Tibial nerve (tissue), 4 donors: ENCODE measurements around the gene TNN. TPM values are rescaled to one million over a fixed set of nuclear protein-coding genes. Genes with fewer than 3 reads are reported as not detected.
A peak's percentile ranks its signal among the peaks of the same experiment; 100 is the strongest.

Experiments used
- DNase-seq, 2 donors: peaks; one replicate each; pipeline ENCODE4 v3.0.0-alpha.2; 2019; ENCODE audit warnings: low spot score in 2 of 2
- H3K27ac ChIP-seq, 4 donors: fragments of 200-600 bp; sonication (generic) in 3 of 4; one replicate each; pipeline ENCODE4 v1.5.1; 2017 to 2019; ENCODE audit warnings: mild to moderate bottlenecking in 1 of 4
- H3K27me3 ChIP-seq, 2 donors: fragments of 200-600 bp; sonication (generic) in 1 of 2; one replicate each; pipeline versions ENCODE4 v1.5.1 to v1.6.0; 2017 to 2019
- H3K36me3 ChIP-seq, 3 donors: fragments of 200-600 bp; sonication (generic); one replicate each; pipeline ENCODE4 v1.5.1; 2018 to 2019
- H3K4me1 ChIP-seq, 4 donors: fragments of 200-600 bp; sonication (generic) in 3 of 4; one replicate each; pipeline ENCODE4 v1.5.1; 2017 to 2019
- H3K4me3 ChIP-seq, 4 donors: fragments of 200-600 bp; sonication (generic) in 3 of 4; one replicate each; pipeline ENCODE4 v1.5.1; 2017 to 2019; ENCODE audit warnings: mild to moderate bottlenecking in 1 of 4, moderate library complexity in 1 of 4
- H3K9me3 ChIP-seq, 4 donors: fragments of 200-600 bp; sonication (generic) in 3 of 4; one replicate each; pipeline ENCODE4 v1.5.1; 2017 to 2019
- CTCF ChIP-seq, 5 experiments: fragments of 200-600 bp in 3 of 5; fragments of 450-650 bp in 2 of 5; sonication (generic) in 3 of 5; IDR thresholded peaks; one replicate each; pipeline ENCODE4 v1.5.1; 2016 to 2019; ENCODE audit warnings: antibody characterized with exemption in 5 of 5, mild to moderate bottlenecking in 3 of 5, moderate library complexity in 2 of 5
- EP300 ChIP-seq, 2 donors: sonication (generic); formaldehyde crosslinking; IDR thresholded peaks; one replicate each; pipeline ENCODE4 v1.6.1; 2017; ENCODE audit warnings: antibody characterized with exemption in 2 of 2, mild to moderate bottlenecking in 1 of 2
- POLR2A ChIP-seq, 2 donors: fragments of 450-650 bp; IDR thresholded peaks; one replicate each; pipeline ENCODE4 v1.6.1; 2017; ENCODE audit warnings: antibody characterized with exemption in 2 of 2, mild to moderate bottlenecking in 2 of 2, moderate library complexity in 2 of 2
- WGBS, 2 donors: methylation state at CpG; one replicate each; pipeline ENCODE4 v1.1.5; 2018; 5-methylcytosine and 5-hydroxymethylcytosine counted together
- total RNA-seq, 4 donors: library from RNA; depleted of rRNA; stranded (reverse); fragments of >200 nt; gene quantifications; one replicate each; pipeline ENCODE4 v1.1.0, GENCODE V29; 2016

TNN gene
- total RNA-seq, 4 donors from 2014 or later: 0.39 TPM; not detected in 3

- peaks cover 0 to 57% (median 20%) of the 10 kb centered on the region in 4 donors for H3K4me1 ChIP-seq
- WGBS, 2 donors: 62% methylated on average over 2 of the region's 2 CpGs
These were observed 119.0 kb downstream of the TNN start for GRCh38 chr1:175186433-175187160.

GRCh38 chr1:175188936-175189335 is 121.3 kb downstream of the TNN start:
- TF ChIP-seq CTCF (IDR thresholded peaks at IDR 0.05) (no peak), EP300 (IDR thresholded peaks at IDR 0.05) (no peak)
- no peak overlapping the region for H3K4me3 ChIP-seq
- WGBS, 2 donors: 45 to 49% methylated on average over 2 of the region's 2 CpGs
- H3K27ac ChIP-seq: peak overlapping the region in 3 of 4 donors; percentile 17 to 53 (median 51)
- H3K4me1 ChIP-seq: peaks cover 0 to 71% (median 23%) of the 10 kb centered on the region in 4 donors
- H3K9me3 ChIP-seq: no peaks in the 10 kb centered on the region
- no peaks in the 10 kb centered on the region for H3K36me3 ChIP-seq
- DNase-seq: no peak
- no peaks in the 10 kb centered on the region for H3K27me3 ChIP-seq

More at GRCh38 chr1:175186433-175187160, 119.0 kb downstream of the TNN start:
- Histone ChIP-seq H3K27ac (no peak overlapping the region), H3K36me3 (no peaks in the 10 kb centered on the region), H3K9me3 (no peaks in the 10 kb centered on the region), H3K27me3 (no peaks in the 10 kb centered on the region), H3K4me3 (no peak overlapping the region)
- DNase-seq: no peak
- no peak for TF ChIP-seq POLR2A (IDR thresholded peaks at IDR 0.05)
- TF ChIP-seq EP300 (IDR thresholded peaks at IDR 0.05): no peak
- no peak for TF ChIP-seq CTCF (IDR thresholded peaks at IDR 0.05)

GRCh38 chr1:175191659-175192058 is 124.0 kb downstream of the TNN start:
- Histone ChIP-seq H3K4me1 (peaks cover 0 to 61% (median 23%) of the 10 kb centered on the region in 4 donors), H3K27me3 (no peaks in the 10 kb centered on the region), H3K9me3 (no peaks in the 10 kb centered on the region), H3K36me3 (no peaks in the 10 kb centered on the region), H3K4me3 (peak overlapping the region; percentile 49 to 76 (median 64)), H3K27ac (peak overlapping the region; percentile 61 to 87 (median 84))
- DNase-seq: peak in 1 of 2 donors; percentile 23
- WGBS, 2 donors: 15 to 19% methylated on average over 7 of the region's 7 CpGs
- TF ChIP-seq POLR2A (IDR thresholded peaks at IDR 0.05) (no peak), EP300 (IDR thresholded peaks at IDR 0.05) (peak in 1 of 2 donors; percentile 1)

GRCh38 chr1:175192111-175192629 is 124.5 kb downstream of the TNN start:
- Histone ChIP-seq H3K36me3 (no peaks in the 10 kb centered on the region), H3K27me3 (no peaks in the 10 kb centered on the region), H3K27ac (peak overlapping the region; percentile 61 to 87 (median 84)), H3K4me1 (peaks cover 0 to 56% (median 24%) of the 10 kb centered on the region in 4 donors), H3K4me3 (peak overlapping the region; percentile 49 to 76 (median 64)), H3K9me3 (no peaks in the 10 kb centered on the region)
- TF ChIP-seq POLR2A (IDR thresholded peaks at IDR 0.05): no peak
- no peak for TF ChIP-seq CTCF (IDR thresholded peaks at IDR 0.05)
- TF ChIP-seq EP300 (IDR thresholded peaks at IDR 0.05): no peak
- WGBS, 2 donors: 3% methylated on average over 17 of the region's 17 CpGs
- DNase-seq: peak; percentile 37 to 66

- Histone ChIP-seq H3K9me3 (no peaks in the 10 kb centered on the region), H3K4me3 (peak within 1 kb of the TSS; percentile 49 to 76 (median 64)), H3K36me3 (no peaks in the 10 kb centered on the region), H3K27me3 (no peaks in the 10 kb centered on the region), H3K4me1 (peaks cover 0 to 51% (median 25%) of the 10 kb centered on the region in 4 donors), H3K27ac (peak within 1 kb of the TSS; percentile 61 to 87 (median 84))
- TF ChIP-seq CTCF (IDR thresholded peaks at IDR 0.05) (peak in 1 of 5 experiments; percentile 24), POLR2A (IDR thresholded peaks at IDR 0.05) (peak in 1 of 2 donors; percentile 27), EP300 (IDR thresholded peaks at IDR 0.05) (peak in 1 of 2 donors; percentile 32)
- 8 to 13% methylated on average over 26 to 36 of the region's 62 CpGs for WGBS, 2 donors
- peak; percentile 56 to 59 for DNase-seq
These were observed 125.2 kb downstream of the TNN start, which contains the start of gene KIAA0040 for GRCh38 chr1:175192630-175193526. Gene KIAA0040, minus strand, starts transcription at chr1:175192776. Its CDS starts 31,763 bp downstream, at chr1:175161013.
